ENCODE measurements around the gene DNAJC22. TPM values are rescaled to one million over a fixed set of nuclear protein-coding genes. Genes with fewer than 3 reads are reported as not detected.

DNAJC22 gene
- total RNA-seq, 1 donor from 2014 or later, result 73.7 TPM

- DNase-seq (ENCODE audit: low spot score), result no peak
Observed at GRCh38 chr12:49345051-49345824, 1.4 kb upstream of the DNAJC22 start.

GRCh38 chr12:49345825-49346658, 646 bp upstream of the DNAJC22 start:
- no peak for DNase-seq (ENCODE audit: low spot score)

DNA sequence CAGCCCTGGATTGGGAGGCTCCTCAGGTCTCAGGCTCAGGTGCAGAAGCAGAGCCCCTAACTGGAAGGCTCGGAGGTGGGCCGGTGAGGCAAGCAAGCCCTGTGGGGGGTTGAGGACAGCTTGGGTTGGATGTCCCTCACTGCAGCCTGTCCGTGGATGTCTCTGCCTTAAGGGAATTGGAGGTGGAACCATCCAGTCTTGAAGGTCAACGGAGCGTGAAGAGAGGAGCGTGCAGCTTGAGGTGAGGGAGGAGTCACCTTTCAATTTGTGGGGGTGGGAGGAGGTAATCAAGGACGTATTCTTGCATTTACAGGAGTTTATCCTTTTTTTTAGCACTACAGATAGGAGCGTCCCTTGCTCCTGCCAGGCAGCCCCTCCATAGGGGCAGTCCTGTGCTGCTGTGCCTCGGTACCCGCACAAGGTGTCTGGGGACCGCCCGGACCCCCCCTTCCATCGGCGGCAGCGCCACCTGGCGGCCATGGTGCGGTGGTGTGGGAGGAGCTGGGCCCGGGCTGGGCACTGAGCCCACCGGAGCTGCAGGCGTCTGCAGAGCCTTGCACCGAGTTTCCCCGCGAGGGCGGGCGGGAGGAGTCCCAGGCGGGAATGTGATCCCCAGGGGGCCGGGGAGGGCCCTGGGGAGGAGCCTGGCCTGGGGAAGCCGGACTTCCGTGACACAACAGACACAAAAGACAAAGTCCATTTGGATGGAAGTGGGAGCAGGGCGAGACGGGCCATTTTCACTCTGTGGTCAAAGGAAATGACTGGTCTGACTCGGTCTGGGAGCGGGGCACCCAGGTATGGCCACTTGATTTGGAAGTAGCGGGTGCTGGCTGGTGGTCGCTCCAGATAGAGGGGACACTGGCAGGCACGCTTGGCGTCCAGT, 864 bp downstream of the DNAJC22 start:
- DNase-seq (ENCODE audit: low spot score), result peak; percentile 93

DNA sequence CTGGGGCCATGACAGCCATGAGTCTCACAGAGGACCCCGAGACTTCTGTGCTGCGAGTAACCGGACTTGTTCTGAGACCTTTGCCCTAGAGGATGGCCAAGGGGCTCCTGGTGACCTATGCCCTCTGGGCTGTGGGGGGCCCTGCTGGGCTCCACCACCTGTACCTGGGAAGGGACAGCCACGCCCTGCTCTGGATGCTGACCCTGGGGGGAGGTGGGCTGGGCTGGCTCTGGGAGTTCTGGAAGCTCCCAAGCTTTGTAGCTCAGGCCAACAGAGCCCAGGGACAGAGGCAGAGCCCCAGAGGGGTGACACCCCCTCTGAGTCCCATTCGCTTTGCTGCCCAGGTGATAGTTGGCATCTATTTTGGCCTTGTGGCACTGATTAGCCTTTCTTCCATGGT, 2.1 kb downstream of the DNAJC22 start:
- DNase-seq (ENCODE audit: low spot score), result no peak

DNA sequence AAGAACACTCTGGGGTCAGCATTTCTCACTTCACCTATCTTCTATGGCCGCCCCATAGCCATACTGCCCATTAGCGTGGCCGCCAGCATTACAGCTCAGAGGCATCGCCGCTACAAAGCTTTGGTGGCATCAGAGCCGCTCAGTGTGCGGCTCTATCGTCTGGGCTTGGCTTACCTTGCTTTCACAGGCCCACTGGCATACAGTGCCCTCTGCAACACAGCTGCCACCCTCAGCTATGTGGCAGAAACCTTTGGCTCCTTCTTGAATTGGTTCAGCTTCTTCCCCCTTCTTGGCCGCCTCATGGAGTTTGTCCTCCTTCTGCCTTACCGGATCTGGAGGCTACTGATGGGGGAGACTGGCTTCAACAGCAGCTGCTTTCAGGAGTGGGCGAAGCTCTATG, 2.6 kb downstream of the DNAJC22 start:
- no peak for DNase-seq (ENCODE audit: low spot score)

DNA sequence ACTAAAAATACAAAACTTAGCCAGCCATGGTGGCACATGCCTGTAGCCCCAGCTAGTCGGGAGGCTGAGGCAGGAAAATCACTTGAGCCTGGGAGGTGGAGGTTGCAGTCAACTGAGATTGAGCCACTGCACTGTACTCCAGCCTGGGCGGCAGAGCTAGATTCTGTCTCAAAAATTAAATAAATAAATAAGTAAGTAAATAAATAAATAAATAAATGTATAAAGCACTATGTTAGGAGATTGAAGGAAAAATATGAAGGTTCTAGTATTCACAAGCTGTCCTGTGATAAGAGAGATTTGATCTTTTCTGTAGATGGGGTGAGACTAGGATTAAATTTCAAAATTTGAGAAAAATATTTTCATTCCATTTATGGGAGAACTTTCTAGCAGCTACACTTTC, 5.7 kb downstream of the DNAJC22 start:
- no peak for DNase-seq (ENCODE audit: low spot score)

GRCh38 chr12:49355913-49356312, 9.2 kb downstream of the DNAJC22 start:
- no peak for DNase-seq (ENCODE audit: low spot score)

GRCh38 chr12:49357103-49357678, 10.5 kb downstream of the DNAJC22 start:
- no peak for DNase-seq (ENCODE audit: low spot score)

DNA sequence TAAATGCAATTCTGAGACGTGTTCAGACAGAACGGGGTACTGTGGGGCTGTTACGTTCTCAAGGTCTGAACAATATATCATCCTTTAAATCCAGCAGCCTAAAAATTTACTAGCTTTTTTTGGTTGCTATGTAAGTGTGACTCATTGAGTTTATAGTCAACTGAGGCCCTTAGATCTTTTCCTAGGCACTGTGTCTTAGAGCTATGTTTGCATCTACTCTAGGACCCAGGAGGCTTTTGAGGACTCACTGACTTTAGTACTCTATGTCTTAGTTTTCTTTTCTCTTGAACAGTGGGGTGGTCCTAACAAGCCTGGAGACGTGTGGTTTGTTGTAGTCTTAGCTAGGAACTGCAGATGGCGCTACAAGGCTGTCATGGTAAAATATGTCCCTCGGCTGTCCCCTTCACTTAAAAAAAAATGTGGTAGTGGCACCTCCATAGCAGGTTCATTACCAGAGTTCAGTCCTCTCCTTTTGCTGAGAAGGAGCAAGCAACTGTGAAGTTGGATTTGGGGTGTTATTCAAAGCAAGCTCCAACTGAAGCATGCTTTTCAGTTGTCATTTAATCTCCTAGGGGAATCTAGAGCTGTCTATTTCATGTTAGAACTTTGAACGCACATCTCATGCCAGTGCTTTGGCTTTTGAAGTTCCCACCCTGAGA, 11.9 kb downstream of the DNAJC22 start:
- DNase-seq (ENCODE audit: low spot score), result no peak

GRCh38 chr12:49359671-49360070, 13.0 kb downstream of the DNAJC22 start:
- DNase-seq (ENCODE audit: low spot score), result no peak

DNA sequence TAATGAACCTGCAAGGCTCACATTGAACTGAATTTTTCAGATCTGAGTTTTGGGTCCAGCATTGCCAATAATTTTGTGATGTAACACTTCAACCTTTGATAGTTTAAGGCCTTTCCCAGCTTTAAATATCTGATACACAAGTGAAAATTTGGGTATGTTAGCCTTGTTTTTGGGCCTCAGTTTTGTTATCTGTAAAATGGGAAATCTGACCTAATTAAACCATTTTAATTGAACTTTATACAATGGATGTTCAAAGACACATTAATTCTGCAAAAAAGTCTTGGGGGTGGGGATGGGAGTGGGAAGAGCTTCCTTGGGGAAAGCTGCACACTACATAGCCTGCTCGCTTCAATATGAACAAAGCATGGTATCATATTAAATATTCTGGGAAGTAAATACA, 15.4 kb downstream of the DNAJC22 start:
- no peak for DNase-seq (ENCODE audit: low spot score)

DNA sequence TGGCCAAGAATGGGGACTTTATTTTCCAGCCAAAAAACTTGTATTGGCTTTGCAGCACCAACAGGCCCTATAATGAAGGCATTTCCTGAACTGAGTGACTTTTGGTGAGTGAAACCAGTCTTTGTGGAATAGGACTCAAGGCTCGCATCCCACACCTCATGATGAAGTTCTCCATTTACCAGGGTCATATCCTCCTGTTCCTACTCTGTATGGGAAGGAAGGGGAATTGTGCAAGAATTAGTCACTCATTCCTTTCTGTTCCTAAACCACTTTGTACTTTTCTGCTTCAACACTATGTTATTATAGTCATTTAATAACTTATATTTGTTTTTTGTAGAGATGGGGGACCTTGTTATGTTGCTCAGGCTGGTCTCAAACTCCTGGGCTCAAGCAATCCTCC, 18.3 kb downstream of the DNAJC22 start:
- no peak for DNase-seq (ENCODE audit: low spot score)

DNA sequence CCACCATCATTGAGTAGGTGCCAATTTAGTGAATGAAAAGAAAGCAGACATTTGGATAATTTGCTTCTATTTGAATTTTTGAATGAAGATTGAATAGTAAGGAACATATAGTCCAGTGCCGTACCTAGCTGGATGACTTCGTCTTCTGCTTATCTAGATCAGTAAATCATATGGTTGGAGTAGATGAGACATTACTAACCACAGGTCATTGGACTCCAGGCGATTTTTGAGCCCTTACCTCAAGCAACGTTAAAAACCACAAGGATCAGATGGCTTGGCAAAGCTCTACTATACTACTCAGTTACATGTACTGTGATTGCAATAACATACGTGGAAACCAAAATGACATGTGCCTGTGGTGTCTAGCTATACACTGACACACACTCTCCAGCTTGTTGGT, 18.9 kb downstream of the DNAJC22 start:
- no peak for DNase-seq (ENCODE audit: low spot score)

DNA sequence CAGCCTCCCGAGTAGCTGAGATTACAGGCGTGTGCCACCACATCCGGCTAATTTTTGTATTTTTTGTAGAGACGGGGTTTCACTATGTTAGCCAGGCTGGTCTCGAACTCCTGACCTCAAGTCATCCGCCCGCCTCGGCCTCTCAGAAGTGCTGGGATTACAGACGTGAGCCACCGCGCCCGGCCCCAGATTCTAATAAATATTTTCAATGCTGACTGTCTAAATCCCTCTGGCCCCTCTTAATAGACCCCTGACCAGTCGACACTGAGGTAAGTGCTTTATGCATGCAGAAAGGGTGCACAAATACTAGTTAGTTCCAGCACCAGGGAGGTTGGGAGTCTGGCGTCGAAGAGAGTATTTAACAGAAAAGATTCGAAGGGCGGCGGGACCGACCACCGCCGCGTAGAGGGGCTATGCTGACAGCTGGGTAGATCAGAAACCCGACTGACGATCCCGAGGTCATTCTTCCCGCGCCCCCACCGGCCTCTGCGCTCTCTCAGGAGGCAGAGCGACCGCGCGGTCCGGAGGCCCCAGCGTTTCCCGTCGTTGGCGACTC, 19.5 kb downstream of the DNAJC22 start:
- DNase-seq (ENCODE audit: low spot score), result no peak

DNA sequence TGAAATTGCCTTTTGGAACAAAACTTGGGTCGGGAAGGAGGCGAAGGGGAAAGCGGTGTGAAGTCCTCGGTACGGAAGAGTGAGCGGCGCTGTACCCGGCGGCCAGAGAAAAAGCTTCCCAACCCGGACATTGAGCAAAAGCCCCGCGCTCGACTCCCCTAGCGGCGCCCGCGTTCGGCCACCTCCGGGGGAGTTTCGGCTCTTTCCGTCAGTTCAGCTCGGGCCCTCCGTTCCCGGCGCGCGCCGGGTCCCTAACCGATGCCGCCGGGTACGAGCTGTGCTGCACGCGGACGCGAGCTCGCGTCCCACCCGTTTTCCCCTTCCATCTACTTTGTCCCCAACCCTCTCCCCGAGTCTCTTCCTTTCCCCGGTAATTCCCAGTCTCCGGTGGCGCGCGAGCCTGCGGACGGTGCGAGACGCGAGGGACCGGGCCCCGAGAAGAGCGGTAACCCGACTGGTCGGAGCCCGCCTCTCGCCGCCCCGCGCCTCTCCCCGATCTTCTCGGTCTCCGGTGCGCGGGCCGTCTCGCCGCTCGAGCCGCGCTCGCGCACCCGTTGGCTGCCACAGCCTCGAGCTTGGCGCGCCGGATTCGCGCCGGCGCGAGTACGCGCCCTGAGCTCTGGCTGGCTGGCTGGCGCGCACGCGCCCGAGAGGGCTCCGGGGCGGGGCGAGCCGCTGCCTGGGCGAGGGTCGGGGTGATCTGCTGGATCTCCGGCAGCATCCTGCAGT, 20.1 kb downstream of the DNAJC22 start:
- DNase-seq (ENCODE audit: low spot score), result peak; percentile 88

DNA sequence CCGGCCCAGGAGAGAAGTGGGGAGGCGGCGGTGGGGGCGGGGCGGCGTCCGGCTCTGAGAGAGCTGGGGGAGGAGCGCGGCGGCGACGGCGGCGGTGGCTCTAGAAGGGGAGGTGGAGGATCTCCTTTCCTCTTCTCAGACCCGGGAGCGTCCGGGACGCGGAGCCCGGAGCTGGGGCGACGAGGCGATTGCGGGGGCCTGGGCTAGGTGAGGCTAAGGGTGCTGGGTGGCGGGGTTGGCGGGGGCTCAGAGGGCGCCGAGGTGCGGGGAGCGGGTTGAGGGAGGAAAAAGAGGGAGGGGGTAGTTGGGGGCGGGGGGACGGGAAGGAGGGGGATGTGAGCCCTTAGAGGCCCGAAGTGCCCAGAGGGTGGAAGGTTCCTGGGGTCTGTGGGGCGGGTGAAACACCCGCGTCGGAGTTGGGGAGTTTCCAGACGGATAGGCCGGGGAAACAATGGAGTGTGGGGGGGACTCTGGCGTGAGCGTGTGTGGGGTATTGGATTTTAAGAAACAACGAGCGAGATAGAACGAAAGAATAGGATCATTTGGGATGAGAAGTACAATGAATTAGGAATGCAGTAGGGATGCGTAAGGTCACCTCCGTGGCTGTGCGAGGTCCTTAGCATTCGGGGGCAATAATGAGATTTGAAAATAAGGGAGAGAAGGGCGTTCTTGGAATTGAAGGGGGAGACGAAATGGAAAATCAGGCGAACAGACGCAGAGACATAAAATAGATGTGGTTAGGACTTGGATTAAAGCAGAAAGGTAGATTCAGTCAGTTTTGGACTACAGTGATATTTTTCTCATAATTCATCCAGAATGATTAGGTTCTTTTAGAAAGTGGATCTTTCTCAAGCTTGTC, 20.9 kb downstream of the DNAJC22 start, which contains the start of gene SPATS2:
TSS of gene SPATS2 (plus strand) at position 82 of the 859 bp plus-strand sequence. CDS start 93,551 bp downstream, outside the sequence.
- DNase-seq (ENCODE audit: low spot score), result peak; percentile 93

- DNase-seq (ENCODE audit: low spot score), result no peak
Observed at GRCh38 chr12:49368240-49368600, 21.5 kb downstream of the DNAJC22 start.

DNA sequence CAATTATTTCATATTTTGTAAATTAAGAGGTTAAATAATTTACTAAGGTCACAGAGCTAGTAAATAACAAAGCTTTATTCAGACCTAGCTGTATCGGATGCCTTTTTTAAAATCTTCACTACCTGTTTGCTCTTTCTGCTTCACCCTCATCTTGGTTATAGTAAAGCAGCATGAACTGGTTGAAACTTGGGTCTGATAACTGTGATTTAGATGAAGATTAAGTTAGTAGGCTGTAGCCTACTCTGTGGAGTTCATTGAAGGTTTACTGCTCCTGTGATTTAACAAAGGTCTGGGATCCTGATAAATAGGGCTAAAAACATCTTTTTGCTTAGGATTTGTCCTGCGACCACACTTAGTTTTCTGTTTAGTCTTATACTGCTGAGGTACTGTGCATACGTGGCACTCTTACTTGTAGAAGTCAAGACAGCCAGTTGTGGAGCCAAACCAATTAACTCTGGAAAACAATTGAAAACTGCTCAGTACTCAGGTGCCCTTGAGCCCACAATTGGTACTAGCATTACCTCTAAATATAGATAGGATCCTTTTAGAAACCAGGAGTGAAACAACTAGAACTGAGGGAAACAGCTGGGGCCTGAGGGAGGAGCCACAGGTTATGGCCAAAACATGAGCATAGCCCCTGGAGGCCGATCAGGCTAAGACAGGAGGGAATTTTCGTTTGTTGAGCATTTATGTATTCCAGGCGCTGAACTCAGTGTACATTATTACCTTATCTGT, 22.9 kb downstream of the DNAJC22 start:
- DNase-seq (ENCODE audit: low spot score), result no peak

Measured in mucosa of gallbladder (tissue), 1 donor.